NOMO-1 treated with DMSO at 0.1 percent for 48 hours (cell line): Measurements from ENCODE around the gene ADAMTSL5.
"Not testable (repeated sequence)": the region's sequence is repeated elsewhere in the genome, so short reads cannot be mapped to it uniquely, and the experiment has no call there.

Experiments used
- DNase-seq: peaks from one replicate; lab custom pipeline; 2025; ENCODE audit not compliant: unreplicated experiment; lab: John Stamatoyannopoulos, UW

The ADAMTSL5 gene

DNA sequence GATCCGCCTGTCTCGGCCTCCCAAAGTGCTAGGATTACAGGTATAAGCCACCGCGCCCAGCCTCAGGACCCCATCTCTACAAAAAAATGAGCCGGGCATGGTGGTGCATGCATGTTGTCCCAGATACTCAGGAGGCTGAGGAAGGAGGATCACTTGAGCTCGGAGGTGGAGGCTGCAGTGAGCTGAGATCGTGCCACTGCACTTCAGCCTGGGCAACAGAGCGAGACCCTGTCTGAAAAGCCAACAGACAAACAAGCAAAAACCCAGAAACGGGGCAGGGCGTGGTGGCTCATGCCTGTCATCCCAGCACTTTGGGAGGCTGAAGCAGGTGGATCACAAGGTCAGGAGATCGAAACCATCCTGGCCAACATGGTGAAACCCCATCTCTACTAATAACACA, 18.0 kb upstream of the ADAMTSL5 start:
- DNase-seq = not testable (repeated sequence)

DNA sequence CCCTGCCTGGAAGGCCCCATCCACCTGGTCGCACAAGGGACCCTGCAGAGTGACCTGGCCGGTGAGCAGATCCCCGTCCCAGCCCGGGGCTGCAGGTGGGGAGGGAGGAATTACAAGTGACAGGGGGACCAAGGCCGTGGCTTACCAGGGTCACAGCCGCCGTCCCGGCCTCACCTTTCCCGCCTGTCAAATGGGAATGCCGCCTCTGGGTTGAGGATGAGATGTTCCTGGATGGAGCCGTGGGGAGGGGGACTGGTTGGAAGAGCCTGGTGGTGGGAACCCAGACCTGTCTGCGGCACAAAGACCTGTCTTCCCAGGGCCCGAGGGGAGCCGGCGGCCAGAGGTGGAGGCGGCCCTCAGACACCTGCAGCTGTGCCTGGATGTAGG, 16.6 kb upstream of the ADAMTSL5 start:
- DNase-seq = no peak

DNA sequence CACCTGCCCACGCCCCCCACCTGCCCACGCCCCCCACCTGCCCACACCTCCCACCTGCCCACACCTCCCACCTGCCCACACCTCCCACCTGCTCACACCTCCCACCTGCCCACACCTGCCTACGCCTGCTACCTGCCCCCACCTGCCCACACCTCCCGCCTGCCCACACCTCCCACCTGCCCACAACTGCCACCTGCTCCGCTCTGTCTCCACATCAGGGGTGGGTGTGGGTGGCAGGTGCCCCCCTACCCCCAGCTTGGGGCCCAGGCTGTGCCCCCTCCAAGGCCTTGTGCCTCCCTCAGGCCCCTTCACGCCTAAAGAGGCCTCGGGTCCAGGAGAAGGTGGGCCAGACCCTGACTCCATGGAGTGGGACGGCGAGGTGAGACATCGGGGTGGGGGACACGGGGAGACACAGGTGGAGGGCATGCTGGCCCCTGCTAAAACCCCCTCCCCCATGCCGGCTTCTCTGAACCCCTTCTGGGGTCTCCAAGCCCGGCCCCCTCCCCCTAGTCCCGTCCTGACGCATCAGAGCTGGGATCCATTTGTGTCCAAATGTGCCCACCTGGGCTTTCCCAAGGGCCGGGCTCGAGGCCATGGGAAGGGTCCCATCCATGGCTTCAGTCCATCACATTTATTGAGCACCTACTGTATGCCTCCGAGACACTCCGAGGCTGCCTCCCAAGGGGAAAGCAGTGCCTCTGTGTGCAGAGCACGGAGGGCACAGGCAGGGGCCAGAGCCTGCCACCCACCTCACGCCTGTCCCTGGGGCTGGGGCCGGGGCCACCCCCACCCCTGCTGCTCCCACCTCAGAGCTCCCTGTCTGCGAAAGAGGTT, 16.0 kb upstream of the ADAMTSL5 start:
- DNase-seq = no peak

DNA sequence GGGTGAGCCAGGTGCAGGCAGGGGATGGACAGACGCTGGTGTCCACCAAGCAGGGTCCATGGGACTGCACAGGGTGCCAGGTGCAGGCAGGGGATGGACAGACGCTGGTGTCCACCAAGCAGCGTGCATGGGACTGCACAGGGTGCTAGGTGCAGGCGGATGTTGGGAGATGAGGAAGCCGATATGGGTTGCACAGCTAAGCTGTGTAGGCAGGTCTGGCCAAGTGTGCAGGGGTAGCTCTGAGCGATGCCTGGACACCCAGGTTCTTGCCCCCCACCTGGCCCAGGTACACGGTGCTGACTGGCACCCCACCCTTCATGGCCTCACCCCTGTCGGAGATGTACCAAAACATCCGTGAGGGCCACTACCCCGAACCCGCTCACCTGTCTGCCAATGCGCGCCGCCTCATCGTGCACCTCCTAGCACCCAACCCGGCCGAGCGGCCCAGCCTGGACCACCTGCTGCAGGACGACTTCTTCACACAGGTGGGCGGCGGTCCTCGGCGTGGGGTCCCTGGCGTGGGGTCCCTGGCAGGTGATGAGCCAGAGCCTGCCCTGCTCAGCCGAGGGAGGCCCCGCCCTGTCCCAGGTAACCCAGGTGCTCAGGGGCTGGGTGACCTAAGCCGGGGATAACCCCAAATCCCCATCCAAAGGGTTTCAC, 15.0 kb upstream of the ADAMTSL5 start:
- no peak for DNase-seq

DNA sequence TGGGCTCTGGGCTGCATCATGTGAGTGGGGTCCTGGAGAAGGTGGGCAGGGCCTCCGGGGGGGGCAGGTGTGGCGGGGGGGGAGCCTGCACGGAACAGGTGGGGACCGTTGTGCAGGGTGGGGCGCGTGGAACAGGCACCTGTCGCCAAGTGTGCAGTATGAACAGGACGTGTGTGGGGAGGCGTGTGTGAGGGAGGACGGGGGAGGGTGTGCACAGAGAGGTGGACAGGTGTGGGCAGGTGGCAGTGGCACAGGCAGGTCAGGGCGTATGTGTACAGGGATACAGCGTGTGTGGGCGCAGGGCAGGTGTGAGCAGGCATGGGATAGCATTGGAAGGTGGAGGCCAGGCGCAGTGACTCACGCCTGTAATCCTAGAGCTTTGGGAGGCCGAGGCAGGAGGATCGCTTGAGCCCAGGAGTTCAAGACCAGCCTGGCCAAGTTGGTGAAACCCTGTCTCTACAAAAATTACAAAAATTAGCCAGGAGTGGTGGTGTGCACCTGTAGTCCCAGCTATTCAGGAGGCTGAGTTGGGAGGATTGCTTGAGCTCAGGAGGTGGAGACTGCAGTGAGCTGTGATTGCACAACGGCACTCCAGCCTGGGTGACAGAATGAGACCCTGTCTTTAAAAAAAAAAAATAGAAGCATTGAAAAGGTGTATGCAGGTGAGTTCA, 14.3 kb upstream of the ADAMTSL5 start:
- DNase-seq = no peak

DNA sequence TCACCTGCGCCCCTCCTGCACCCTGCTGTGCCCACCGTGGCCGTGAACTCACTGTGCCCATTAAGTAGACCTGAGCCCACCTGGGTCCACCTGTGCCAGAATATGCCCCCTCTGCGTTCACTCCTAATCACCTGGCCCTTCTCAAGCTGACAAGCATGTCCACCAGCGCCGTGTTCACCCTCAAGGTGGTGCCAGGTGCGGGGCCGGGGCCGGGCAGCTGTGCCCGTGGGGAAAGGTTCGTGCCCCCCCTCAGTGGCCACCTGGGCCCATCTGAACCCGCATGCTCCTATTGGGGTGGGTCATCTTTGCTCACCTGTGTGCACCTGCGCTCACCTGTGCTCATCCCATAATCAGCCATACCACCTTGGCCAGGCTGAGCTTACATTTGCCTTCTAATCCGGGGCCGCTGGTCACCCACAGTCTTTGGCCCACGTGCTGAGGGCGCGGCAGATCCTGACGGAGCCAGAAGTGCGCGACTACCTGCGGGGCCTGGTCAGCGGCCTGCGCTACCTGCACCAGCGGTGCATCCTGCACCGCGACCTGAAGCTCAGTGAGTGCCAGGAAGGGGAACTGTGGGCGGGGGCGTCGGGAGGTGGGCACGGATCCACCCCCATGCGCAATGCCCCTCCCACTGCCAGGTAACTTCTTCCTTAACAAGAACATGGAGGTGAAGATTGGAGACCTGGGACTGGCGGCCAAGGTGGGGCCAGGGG, 13.4 kb upstream of the ADAMTSL5 start:
- DNase-seq = no peak

DNA sequence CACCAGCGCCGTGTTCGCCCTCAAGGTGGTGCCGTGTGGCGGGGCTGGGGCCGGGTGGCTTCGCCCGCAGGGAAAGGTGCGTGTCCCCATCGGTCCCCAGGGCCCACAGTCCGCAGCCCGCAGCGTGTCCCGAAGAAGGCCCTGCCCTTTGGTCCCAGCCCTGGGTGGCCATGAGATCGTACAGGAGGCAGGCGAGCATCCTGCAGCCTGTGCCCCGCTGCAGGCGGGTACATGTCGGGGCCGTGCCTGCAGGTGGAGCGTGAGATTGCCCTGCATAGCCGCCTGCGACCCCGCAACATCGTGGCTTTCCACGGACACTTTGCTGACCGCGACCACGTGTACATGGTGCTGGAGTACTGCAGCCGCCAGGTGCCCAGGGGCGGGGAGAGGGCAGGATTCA, 12.5 kb upstream of the ADAMTSL5 start:
- no peak for DNase-seq

DNA sequence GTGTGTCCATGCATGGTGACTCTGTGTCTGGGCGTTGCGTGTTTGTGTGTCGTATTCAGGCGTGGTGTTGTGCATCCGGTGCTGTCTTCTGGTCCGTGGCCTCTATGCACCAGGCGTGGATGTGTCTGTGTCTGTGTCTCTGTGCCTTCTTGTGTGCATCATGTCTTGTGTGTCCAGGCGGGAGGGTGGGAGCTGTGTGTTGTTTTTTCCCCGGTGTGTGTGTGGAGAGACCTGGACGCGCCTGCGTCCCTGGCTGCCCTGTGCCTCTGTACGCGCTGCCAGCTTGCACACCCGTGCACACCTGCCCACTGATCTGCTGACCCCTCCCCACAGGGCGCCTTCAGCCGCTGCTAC, 12.1 kb upstream of the ADAMTSL5 start:
- no peak for DNase-seq

DNA sequence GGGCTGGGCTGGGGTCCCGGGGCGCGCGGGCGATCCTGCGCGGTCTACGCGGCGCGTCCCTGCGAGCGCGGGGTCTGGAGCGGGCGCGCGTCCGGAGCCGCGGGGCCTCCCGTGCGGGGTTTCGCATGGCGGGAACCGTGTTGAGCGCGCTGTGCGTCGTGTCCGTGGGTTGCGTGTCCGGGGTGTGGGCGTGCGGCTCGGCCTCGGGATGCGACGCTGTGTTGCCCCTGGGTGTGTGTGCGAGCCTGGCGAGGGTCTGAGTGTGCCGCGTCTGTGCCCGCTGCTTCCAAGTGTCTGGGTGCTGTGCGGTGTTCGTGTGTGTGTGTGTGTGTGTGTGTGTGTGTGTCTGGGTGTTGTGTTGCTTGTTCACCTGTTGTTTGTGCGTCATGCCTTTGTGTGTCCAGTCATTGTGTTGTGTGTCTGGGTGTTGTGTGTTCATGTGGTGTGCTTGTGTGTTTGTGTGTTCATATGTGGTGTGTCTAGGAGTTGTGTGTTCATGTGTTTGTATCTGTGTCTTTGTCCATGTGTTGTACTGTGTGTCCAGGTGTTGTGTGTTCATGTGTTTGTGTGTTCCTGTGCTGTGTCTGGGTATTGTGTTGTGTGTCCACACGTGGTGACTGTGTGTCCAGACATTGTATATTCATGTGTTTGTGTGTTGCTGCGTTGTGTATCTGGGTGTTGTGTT, 11.6 kb upstream of the ADAMTSL5 start:
- no peak for DNase-seq

DNA sequence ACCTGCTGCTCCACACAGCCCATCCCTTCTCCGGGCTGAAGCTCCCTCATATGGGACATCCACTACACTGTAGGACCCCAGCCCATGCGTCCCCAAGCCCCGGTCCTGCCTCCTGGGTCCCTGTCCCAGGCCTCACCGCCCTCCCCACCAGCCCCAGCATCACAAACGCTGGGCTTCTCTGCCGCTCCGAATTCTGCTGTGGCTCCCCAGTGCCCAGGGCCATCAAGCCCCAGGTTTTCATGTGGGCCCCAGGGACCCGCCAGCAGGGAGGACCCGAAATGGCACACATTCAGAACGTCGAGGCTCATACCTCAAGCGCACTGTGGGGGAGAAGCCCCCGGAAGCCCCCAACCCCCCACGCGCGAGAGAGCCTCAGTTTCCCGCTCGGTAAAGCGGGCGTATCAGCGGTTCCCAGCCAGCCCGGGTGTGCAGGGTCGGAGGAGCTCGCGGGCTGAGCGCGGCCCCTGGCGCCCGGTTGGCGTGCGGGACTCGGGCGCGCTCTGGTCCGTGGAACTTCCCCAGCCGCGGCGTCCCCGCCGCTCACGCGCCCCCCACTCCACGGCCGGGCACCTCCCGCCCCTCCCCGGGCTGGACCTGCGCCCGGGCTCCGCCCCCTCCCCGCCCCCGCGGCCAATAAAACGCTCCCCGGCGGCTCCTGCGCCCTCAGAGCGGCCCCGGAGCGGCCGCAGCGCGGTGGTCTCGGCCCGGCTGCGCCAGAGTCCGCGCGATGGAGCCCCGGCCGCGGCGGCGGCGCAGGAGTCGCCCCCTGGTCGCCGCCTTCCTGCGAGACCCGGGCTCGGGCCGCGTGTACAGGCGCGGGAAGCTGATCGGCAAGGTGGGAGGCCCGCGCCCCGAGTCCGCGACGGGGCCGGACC, 10.8 kb upstream of the ADAMTSL5 start, which contains the start of gene PLK5:
PLK5 (plus strand) TSS at position 666 of the 875 bp plus-strand sequence. CDS start 2,920 bp downstream, outside the sequence.
- DNase-seq = no peak

DNA sequence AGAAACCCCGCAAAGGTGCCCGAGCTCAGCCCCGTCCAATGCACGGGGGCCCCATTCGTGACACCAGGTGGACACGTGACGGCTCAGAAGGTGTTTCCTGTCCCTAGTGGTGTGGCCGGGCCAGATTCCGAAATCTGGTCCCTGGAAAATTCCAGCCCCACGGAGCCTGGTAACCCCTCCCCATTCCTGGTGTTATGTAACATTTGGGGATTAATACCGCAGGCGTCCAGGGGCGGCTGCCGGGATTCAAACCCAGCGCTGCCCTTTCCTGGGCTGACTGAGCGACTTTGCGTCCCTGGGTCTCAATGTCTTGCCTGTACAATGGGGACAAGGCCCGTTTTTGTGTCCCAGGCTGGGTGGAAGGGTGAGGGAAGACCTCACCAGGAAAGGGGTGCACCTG, 10.0 kb upstream of the ADAMTSL5 start:
- no peak for DNase-seq

DNA sequence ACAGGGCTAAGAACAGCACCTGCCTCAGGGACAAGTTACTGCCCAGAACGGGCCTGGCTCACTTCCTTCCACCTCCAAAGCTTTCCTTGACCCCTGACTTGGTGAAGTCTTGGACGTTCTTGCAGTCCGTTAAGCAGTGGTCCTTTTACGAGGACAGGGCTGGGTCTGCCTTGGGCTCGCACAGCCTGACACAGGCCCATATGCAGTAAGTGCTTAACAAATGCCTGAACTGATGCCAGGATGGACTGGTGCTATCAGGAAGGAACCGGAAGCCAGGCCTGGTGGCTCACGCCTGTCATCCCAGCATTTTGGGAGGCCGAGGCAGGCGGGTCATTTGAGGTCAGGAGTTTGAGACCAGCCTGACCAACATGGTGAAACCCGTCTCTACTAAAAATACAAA, 9.2 kb upstream of the ADAMTSL5 start:
- DNase-seq = no peak

DNA sequence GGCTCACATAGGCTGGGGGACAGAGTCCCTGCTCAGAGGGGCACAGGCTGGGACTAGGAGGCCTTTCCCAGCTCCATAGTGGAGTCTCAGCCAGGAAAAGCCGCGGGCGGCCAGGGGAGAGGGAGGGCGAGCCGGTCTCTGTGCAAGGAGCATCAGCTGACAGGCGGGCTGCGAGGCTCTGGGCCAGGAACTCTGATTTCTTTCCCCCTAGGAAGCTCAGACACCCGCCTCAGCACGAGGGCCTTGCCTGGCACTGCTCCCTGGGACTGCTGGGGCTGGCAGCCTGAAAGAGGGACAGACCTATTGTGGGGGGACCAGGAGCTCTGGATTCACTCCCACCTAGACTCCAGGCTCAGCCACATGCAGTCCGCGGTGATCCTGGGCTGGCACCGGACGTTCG, 8.8 kb upstream of the ADAMTSL5 start:
- no peak for DNase-seq

DNA sequence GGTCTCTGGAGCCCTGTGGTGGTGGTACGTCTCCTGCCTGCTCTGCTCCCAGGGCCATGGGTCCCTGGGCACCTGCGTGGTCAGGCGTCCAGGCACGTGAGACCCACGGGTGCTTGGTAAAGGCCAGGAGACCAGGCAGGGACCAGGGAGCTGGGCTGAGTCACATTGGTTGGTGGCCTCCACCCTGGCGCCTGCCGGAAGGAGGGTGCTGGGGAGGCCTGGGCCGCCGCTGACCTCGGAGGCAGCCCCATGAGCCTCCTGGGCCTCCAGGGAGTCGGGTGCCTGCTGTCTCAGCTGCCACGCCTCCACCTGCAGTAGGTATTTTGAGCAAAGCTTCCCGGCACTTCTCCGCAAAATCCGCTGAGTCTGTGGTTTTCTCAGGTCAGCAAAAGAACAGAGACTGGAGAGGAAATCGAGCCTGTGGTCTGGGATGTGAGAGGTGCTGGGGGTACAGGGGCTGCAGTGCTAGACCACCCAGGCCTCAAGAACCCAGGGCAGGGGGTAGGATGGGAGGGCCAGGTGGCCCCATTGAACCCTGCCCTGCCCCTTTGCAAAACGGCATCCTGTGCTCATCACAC, 7.5 kb upstream of the ADAMTSL5 start:
- no peak for DNase-seq

DNA sequence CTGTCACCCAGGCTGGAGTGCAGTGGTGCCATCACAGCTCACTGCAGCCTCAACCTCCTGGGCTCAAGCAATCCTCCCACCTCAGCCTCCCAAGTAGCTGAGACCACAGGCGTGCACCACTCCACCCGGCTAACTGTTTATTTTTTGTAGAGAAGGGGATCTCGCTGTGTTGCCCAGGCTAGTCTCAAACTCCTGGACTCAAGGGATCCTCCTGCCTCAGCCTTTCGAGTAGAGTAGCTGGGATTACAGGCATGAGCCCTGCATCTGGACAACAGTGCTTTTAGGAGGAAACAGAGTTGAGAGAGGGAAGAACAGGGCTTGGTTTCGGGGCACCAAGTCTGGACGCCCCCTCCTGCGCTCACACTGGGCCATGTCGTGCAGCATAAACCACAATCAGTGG, 7.0 kb upstream of the ADAMTSL5 start:
- not testable (repeated sequence) for DNase-seq

DNA sequence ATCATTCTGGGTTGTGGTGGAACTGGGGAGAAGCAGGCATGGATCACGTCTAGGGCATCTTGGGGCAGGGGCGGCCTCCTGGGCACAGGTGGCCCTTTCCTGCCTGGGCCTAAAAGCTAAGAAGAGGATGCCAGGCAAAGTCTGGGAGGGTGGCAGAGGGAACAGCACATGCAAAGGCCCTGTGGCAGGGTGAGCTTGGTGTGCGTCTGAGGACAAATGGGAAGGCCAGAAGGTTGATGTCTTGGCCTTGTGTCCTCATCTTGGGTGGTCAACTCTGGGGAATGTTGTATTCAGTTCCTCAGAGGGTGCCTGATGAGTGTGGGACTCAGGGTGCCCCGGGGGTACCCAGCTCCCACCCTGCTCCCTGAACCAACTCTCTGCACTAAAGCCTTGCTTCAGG, 5.7 kb upstream of the ADAMTSL5 start:
- no peak for DNase-seq

DNA sequence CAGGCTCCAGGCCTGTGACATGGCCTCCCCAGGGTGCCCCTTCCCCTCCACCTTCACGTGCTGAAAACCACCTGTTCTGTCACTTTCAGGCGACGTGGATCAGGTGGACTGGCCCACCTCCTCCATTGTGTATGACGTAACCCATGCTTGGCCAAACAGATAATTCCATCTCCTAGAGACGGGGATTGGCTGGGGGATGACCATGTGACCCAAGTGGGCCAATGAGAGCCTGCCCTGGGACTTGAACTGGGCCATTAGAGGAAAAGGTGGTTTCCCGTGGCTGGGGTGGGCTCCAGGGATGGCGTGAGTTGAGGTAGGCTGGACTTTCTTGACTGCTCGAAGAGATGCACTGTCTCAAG, 3.6 kb upstream of the ADAMTSL5 start:
- no peak for DNase-seq

DNA sequence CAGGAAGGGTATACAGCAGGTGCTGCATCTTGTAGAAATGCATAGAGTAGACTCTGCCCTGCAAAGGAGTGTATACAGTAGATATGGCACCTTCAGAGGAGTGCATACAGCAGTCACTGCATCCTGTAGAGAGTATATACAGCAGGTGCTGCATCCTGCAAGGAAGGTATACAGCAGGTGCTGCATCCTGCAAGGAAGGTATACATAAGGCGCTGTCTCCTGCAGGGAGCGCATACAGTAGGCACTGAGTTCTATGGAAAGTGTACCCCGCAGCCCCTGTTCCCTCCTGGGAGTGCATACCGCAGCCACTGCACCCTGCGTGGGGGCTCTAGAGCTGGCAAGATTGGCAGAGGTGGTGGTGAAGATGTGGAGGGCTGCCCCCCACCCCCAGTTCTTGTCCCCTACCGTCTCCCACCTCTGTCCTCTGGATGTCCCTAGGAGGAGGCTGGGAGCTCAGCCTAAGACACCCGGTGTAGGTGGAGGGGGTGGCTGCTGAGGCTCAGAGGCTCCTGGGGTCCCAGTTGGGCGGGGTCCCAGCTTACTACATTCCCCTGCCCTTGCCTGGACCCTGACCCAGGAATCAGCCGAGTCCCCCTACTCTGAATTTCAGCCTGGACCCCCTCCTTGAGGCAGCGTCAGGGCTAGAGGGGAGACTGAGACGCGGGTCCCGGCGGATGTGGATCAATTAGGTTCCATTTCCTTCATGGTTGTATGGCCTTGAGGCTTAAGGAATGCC, 2.3 kb upstream of the ADAMTSL5 start:
- no peak for DNase-seq

DNA sequence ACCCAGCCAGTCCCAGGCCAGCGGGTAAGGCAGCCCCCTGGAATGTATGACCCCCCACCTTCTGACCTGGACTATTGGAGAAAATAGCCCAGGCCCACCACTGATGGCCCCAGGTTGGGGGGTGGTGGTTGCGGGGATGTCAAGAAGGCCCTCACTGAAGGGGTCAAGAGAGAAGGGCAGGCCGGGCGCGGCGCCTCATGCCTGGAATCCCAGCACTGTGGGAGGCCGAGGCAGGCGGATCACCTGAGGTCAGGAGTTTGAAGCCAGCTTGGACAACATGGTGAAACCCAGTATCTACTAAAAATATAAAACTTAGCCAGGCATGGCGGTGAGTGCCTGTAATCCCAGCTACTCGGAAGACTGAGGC, 1.5 kb upstream of the ADAMTSL5 start:
- no peak for DNase-seq
